Vagina (tissue), 2 donors: ENCODE data around the gene ARID1B. TPM values are rescaled to one million over a fixed set of nuclear protein-coding genes. Genes with fewer than 3 reads are reported as not detected.

ENCODE experiments used
- DNase-seq, 2 donors: peaks; one replicate each; pipeline ENCODE4 v3.0.0-alpha.2; 2017; ENCODE audit errors: extremely low spot score in 2 of 2
- H3K27ac ChIP-seq: fragments of 200-600 bp; sonication (generic); one replicate; pipeline ENCODE4 v1.5.1; 2019
- H3K27me3 ChIP-seq: fragments of 200-600 bp; sonication (generic); one replicate; pipeline ENCODE4 v1.5.1; 2019
- H3K36me3 ChIP-seq, 2 donors: fragments of 200-600 bp; sonication (generic); one replicate each; pipeline ENCODE4 v1.5.1; 2017 to 2019
- H3K4me1 ChIP-seq: fragments of 200-600 bp; sonication (generic); one replicate; pipeline ENCODE4 v1.5.1; 2019
- H3K4me3 ChIP-seq, 2 donors: fragments of 200-600 bp; sonication (generic); 1 replicate in 1 of 2; 2 replicates in 1 of 2; pipeline ENCODE4 v1.5.1; 2016 to 2019
- H3K9me3 ChIP-seq: fragments of 200-600 bp; sonication (generic); one replicate; pipeline ENCODE4 v1.5.1; 2019
- POLR2A ChIP-seq, 2 donors: fragments of 450-650 bp; IDR thresholded peaks; one replicate each; pipeline ENCODE4 v1.6.1; 2017; ENCODE audit warnings: antibody characterized with exemption in 2 of 2, mild to moderate bottlenecking in 2 of 2, moderate library complexity in 2 of 2
- POLR2AphosphoS5 ChIP-seq, 2 donors: sonication (generic); formaldehyde crosslinking; IDR thresholded peaks; one replicate each; pipeline ENCODE4 v1.9.0; 2017; ENCODE audit warnings: antibody characterized with exemption in 2 of 2, mild to moderate bottlenecking in 2 of 2, low read depth in 1 of 2; ENCODE audit not compliant: insufficient read depth in 1 of 2
- intact Hi-C: fragments of 100-400 bp; cut with DNase I; formaldehyde crosslinking; loops from one replicate; pipeline ENCODE4 v1.15.1; 2023
- total RNA-seq: library from RNA; depleted of rRNA; stranded (reverse); fragments of >200 nt; gene quantifications from one replicate; pipeline ENCODE4 v1.2.3, GENCODE V29; 2016
- TF ChIP-seq, protein P1 (sequence below), 3 experiments: fragments of 450-650 bp in 2 of 3; fragments of 200-600 bp in 1 of 3; sonication (generic) in 1 of 3; IDR thresholded peaks; one replicate each; pipeline ENCODE4 v1.5.1; 2017 to 2019; ENCODE audit warnings: antibody characterized with exemption in 3 of 3, mild to moderate bottlenecking in 2 of 3, moderate library complexity in 2 of 3

The ARID1B gene
- total RNA-seq, 1 donor from 2014 or later, result 141 TPM

GRCh38 chr6:156826290-156826955 is 49.2 kb downstream of the ARID1B start:
- H3K36me3 ChIP-seq, result no peaks in the 10 kb centered on the region
- DNase-seq, result no peak
- H3K27me3 ChIP-seq, result no peaks in the 10 kb centered on the region
- no peaks in the 10 kb centered on the region for H3K9me3 ChIP-seq
- TF ChIP-seq, protein P1, sequence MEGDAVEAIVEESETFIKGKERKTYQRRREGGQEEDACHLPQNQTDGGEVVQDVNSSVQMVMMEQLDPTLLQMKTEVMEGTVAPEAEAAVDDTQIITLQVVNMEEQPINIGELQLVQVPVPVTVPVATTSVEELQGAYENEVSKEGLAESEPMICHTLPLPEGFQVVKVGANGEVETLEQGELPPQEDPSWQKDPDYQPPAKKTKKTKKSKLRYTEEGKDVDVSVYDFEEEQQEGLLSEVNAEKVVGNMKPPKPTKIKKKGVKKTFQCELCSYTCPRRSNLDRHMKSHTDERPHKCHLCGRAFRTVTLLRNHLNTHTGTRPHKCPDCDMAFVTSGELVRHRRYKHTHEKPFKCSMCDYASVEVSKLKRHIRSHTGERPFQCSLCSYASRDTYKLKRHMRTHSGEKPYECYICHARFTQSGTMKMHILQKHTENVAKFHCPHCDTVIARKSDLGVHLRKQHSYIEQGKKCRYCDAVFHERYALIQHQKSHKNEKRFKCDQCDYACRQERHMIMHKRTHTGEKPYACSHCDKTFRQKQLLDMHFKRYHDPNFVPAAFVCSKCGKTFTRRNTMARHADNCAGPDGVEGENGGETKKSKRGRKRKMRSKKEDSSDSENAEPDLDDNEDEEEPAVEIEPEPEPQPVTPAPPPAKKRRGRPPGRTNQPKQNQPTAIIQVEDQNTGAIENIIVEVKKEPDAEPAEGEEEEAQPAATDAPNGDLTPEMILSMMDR (IDR thresholded peaks at IDR 0.05), result no peak
- TF ChIP-seq POLR2A (IDR thresholded peaks at IDR 0.05) (no peak), POLR2AphosphoS5 (IDR thresholded peaks at IDR 0.05; ENCODE audit: insufficient read depth in 1 of 2, low read depth in 1 of 2) (no peak)
- peaks cover 78% of the 10 kb centered on the region for H3K4me1 ChIP-seq
- H3K27ac ChIP-seq, result no peak overlapping the region
- intact Hi-C loops, result no loop called here
- no peak overlapping the region for H3K4me3 ChIP-seq

GRCh38 chr6:156827382-156827781 is 50.2 kb downstream of the ARID1B start:
- no peak for DNase-seq
- intact Hi-C loops, result no loop called here
- H3K27ac ChIP-seq, result peak overlapping the region; percentile 61

DNA sequence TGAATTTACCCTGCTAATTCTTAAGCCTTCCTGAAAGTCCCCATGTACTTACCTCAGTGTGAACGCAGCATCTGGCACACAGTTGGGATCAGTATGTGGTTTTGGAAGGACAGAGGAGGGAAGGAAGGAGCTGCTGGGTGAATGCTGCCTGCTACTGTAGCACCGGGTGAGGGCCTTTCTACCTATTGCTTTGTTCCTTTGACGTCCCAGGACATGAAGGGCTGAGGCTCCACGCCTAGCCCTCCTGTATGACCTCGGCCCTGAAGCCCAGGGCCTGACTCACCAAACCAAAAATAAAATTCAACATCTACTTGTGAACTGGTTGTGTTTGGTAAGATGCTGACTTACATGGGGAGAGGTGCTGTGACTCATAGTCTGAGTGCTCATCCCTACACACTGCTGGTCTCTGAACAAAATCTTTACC is 51.1 kb downstream of the ARID1B start:
- Histone ChIP-seq H3K4me1 (peaks cover 75% of the 10 kb centered on the region), H3K27me3 (no peaks in the 10 kb centered on the region), H3K36me3 (no peaks in the 10 kb centered on the region), H3K27ac (peak overlapping the region; percentile 64), H3K9me3 (no peaks in the 10 kb centered on the region), H3K4me3 (no peak overlapping the region)
- no peak for DNase-seq
- TF ChIP-seq, protein P1 (IDR thresholded peaks at IDR 0.05), result no peak
- TF ChIP-seq POLR2A (IDR thresholded peaks at IDR 0.05), result no peak
- no peak for TF ChIP-seq POLR2AphosphoS5 (IDR thresholded peaks at IDR 0.05; ENCODE audit: insufficient read depth in 1 of 2, low read depth in 1 of 2)
- intact Hi-C loops, result no loop called here

More at GRCh38 chr6:156827382-156827781, 50.2 kb downstream of the ARID1B start:
- Histone ChIP-seq H3K36me3 (no peaks in the 10 kb centered on the region), H3K9me3 (no peaks in the 10 kb centered on the region), H3K27me3 (no peaks in the 10 kb centered on the region), H3K4me1 (peaks cover 76% of the 10 kb centered on the region), H3K4me3 (no peak overlapping the region)
- TF ChIP-seq, protein P1 (IDR thresholded peaks at IDR 0.05), result no peak
- TF ChIP-seq POLR2A (IDR thresholded peaks at IDR 0.05), result no peak
- no peak for TF ChIP-seq POLR2AphosphoS5 (IDR thresholded peaks at IDR 0.05; ENCODE audit: insufficient read depth in 1 of 2, low read depth in 1 of 2)

- H3K27me3 ChIP-seq, result no peaks in the 10 kb centered on the region
- no peaks in the 10 kb centered on the region for H3K9me3 ChIP-seq
- H3K4me1 ChIP-seq, result peaks cover 63% of the 10 kb centered on the region
- H3K36me3 ChIP-seq, result no peaks in the 10 kb centered on the region
- no peak for DNase-seq
- intact Hi-C loops, result no loop called here
- no peak overlapping the region for H3K4me3 ChIP-seq
- TF ChIP-seq, protein P1 (IDR thresholded peaks at IDR 0.05), result no peak
- no peak for TF ChIP-seq POLR2AphosphoS5 (IDR thresholded peaks at IDR 0.05; ENCODE audit: insufficient read depth in 1 of 2, low read depth in 1 of 2)
- no peak for TF ChIP-seq POLR2A (IDR thresholded peaks at IDR 0.05)
- H3K27ac ChIP-seq, result no peak overlapping the region
Measured at GRCh38 chr6:156830126-156830525, 52.9 kb downstream of the ARID1B start.

GRCh38 chr6:156832231-156832647 is 55.1 kb downstream of the ARID1B start:
- H3K4me3 ChIP-seq, result no peak overlapping the region
- H3K36me3 ChIP-seq, result no peaks in the 10 kb centered on the region
- no peak for TF ChIP-seq POLR2AphosphoS5 (IDR thresholded peaks at IDR 0.05; ENCODE audit: insufficient read depth in 1 of 2, low read depth in 1 of 2)
- TF ChIP-seq POLR2A (IDR thresholded peaks at IDR 0.05), result no peak
- TF ChIP-seq, protein P1 (IDR thresholded peaks at IDR 0.05), result no peak
- H3K4me1 ChIP-seq, result peaks cover 47% of the 10 kb centered on the region
- no peak overlapping the region for H3K27ac ChIP-seq
- no peak for DNase-seq
- no peaks in the 10 kb centered on the region for H3K27me3 ChIP-seq
- H3K9me3 ChIP-seq, result no peaks in the 10 kb centered on the region
- intact Hi-C loops, result no loop called here
